ENCODE measurements around the gene KIAA2012.
A peak's percentile ranks its signal among the peaks of the same experiment; 100 is the strongest.

KIAA2012 gene

DNA sequence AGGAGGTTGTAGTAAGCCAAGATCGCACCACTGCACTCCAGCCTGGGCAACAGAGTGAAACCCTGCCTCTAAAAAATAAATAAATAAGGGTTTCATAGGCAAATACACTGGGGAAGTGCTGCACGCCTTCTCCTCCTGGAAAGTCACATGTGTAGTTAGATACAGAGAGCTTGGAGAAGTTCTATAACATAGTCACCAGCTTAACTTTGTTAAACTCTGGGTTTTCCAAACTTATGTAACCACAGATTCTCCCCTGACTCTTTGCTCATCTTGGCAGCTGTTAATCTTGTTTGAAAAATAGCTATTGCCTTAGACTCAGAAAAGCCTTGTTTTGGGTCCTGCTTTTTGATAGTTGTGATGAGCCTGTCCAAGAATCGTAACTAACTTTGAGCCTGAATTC lies 25.2 kb downstream of the KIAA2012 start:
- no peak overlapping the region for H3K4me3 ChIP-seq (ENCODE audit: control insufficient read depth, low read depth, low read length)
- TF ChIP-seq, protein P1, sequence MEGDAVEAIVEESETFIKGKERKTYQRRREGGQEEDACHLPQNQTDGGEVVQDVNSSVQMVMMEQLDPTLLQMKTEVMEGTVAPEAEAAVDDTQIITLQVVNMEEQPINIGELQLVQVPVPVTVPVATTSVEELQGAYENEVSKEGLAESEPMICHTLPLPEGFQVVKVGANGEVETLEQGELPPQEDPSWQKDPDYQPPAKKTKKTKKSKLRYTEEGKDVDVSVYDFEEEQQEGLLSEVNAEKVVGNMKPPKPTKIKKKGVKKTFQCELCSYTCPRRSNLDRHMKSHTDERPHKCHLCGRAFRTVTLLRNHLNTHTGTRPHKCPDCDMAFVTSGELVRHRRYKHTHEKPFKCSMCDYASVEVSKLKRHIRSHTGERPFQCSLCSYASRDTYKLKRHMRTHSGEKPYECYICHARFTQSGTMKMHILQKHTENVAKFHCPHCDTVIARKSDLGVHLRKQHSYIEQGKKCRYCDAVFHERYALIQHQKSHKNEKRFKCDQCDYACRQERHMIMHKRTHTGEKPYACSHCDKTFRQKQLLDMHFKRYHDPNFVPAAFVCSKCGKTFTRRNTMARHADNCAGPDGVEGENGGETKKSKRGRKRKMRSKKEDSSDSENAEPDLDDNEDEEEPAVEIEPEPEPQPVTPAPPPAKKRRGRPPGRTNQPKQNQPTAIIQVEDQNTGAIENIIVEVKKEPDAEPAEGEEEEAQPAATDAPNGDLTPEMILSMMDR (IDR thresholded peaks at IDR 0.05; ENCODE audit: control insufficient read depth, insufficient read depth, low read depth, low read length, missing control alignments) = no peak
- no peak for DNase-seq (ENCODE audit: low read depth)

DNA sequence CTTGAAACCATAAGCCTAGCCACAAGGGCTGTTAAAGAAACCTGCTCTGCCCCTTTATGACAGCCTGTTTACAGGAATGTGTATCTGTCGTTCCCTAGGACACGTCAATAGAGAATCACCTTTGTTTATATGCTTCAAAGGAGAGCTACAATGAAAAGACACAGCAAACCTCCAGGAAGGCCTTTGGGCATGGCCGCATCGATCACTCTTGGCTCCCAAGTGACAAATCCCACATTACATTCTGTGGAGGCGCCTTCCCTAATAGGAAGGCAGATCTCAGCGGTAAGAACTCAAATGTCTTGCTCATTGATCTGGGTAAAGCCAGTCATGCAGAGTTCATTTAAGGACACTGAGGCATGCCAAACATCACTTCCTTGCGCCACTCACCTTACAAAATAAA lies 26.5 kb downstream of the KIAA2012 start:
- DNase-seq (ENCODE audit: low read depth) = no peak
- TF ChIP-seq, protein P1 (IDR thresholded peaks at IDR 0.05; ENCODE audit: control insufficient read depth, insufficient read depth, low read depth, low read length, missing control alignments) = no peak
- no peak overlapping the region for H3K4me3 ChIP-seq (ENCODE audit: control insufficient read depth, low read depth, low read length)

DNA sequence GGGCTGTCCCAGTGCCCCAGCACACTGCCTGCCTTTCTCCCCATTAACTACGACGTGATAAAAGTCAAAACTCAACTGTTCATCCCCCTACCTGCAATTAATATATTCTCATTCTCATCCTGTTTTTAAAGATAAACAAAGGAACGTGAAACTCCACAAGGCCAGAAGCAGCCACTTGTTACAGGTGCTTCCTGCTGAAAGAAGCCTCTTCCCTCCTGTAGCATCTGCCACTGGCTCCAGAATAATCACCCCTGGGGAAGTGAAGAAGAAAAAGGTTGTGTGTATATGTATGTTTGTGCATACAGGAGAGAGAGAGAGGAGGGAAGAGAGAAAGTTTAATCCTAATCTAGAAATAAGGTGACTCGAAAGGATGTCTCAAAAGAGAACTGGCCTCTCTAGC lies 27.1 kb downstream of the KIAA2012 start:
- DNase-seq (ENCODE audit: low read depth) = no peak
- no peak overlapping the region for H3K4me3 ChIP-seq (ENCODE audit: control insufficient read depth, low read depth, low read length)
- TF ChIP-seq, protein P1 (IDR thresholded peaks at IDR 0.05; ENCODE audit: control insufficient read depth, insufficient read depth, low read depth, low read length, missing control alignments) = no peak

DNA sequence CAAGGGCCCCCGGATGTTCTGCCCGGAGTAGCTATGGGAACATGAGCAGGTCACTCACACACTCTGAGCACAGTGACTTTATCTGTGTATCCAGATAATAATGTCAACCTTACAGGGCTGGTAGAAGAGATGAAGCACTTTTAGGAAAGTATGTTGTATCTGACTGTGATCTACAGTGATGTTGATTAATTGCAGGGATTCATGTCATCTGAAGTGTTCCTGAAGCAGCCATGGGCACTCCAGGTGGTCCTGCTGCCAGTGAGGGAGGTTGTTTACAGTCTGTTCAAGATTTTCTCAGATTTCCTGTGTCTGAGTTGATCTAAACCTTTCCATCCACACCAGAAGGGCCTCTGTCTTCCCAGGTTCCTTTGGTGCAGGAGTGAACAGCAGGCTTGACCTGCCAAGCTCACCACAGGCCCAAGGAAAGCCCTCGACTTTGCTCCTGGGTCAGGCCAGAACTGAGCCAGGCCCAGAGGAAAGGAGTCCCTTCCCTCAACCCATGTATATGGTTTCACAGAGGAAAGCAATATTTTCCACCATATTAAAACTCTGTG lies 28.0 kb downstream of the KIAA2012 start:
- DNase-seq (ENCODE audit: low read depth) = no peak
- no peak overlapping the region for H3K4me3 ChIP-seq (ENCODE audit: control insufficient read depth, low read depth, low read length)
- TF ChIP-seq, protein P1 (IDR thresholded peaks at IDR 0.05; ENCODE audit: control insufficient read depth, insufficient read depth, low read depth, low read length, missing control alignments) = no peak

DNA sequence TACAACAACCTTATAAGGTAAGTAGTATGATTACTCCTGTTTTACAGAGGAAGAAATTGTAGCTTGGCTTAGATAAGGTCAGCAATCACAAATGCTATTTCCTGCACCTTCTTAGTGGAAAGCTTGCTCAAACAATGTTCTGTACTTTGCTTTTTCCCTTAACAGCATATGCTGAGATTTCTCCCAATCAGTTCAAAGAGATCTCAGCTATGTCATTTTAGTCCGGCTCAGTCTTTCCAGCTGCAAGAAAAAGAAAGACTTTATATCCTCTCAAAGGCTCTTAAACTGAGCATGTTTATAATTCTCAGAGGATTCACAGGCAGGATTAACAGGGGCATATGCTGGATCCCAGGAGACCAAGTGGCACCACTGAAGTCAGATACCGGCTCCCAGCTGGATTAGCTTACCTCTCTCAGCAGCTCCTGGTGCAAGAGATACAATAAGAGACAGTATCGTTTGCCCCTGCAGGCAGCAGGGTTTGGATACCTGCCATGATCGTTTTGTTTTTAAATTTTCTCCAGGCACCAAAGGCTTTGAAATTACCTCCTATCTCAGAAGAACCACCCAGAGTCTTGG lies 29.5 kb downstream of the KIAA2012 start:
- no peak overlapping the region for H3K4me3 ChIP-seq (ENCODE audit: control insufficient read depth, low read depth, low read length)
- no peak for DNase-seq (ENCODE audit: low read depth)
- TF ChIP-seq, protein P1 (IDR thresholded peaks at IDR 0.05; ENCODE audit: control insufficient read depth, insufficient read depth, low read depth, low read length, missing control alignments) = no peak

DNA sequence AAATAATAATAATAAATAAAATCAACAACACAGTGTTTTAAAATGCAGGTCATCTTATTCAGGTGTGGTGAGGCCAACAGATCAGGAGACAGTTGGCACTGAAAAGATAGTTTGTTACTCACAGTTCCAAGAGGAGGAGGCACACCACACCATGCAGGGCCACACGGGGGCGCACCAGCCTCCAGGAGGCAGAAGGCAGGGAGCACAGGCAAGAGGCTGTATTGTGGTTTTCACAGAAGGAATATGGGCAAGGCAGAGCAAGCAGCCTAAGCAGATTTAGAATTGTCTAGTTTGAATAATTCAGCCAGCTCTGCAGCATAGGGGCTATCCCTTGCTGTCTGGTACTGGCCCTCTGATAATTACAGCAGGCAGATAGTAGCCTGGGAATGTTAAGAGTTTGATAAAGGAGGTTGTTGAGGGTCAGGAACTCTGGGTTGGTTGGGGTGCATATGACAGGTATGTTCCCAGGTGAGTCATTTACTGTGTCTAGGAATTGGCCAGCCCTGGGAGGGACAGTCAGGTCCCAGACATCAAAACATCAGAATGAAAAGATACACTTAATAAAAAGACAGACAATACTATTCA lies 31.3 kb downstream of the KIAA2012 start:
- TF ChIP-seq, protein P1 (IDR thresholded peaks at IDR 0.05; ENCODE audit: control insufficient read depth, insufficient read depth, low read depth, low read length, missing control alignments) = peak; percentile 86
- no peak for DNase-seq (ENCODE audit: low read depth)
- no peak overlapping the region for H3K4me3 ChIP-seq (ENCODE audit: control insufficient read depth, low read depth, low read length)
